Astrocyte (in vitro differentiated cells and primary cell): ENCODE data around the gene NPTXR. TPM values are rescaled to one million over a fixed set of nuclear protein-coding genes. Genes with fewer than 3 reads are reported as not detected.

Source experiments
- DNase-seq: peaks from one replicate; pipeline ENCODE4 v3.0.0-alpha.2; 2010; ENCODE audit warnings: low read depth
- FAIRE-seq: peaks from 2 replicates; lab custom pipeline; 2011; peaks lifted over from hg19 to GRCh38; lab: Jason Lieb, UNC
- H2AFZ ChIP-seq: 2 replicates; pipeline ENCODE4 v1.6.0; 2012; ENCODE audit warnings: low read depth, low read length, inconsistent platforms
- H3K27ac ChIP-seq: 2 replicates; pipeline ENCODE4 v1.5.1; 2011; ENCODE audit warnings: low read depth, low read length, inconsistent platforms
- H3K27me3 ChIP-seq: 2 replicates; pipeline ENCODE4 v1.6.0; 2011; ENCODE audit warnings: low read length, inconsistent platforms; ENCODE audit not compliant: insufficient read depth
- H3K36me3 ChIP-seq: 2 replicates; pipeline ENCODE4 v1.5.1; 2011; ENCODE audit warnings: low read length, inconsistent platforms; ENCODE audit not compliant: insufficient read depth
- H3K4me1 ChIP-seq: 2 replicates; pipeline ENCODE4 v1.5.1; 2011; ENCODE audit warnings: low read length, inconsistent platforms; ENCODE audit not compliant: insufficient read depth
- H3K4me2 ChIP-seq: 2 replicates; pipeline ENCODE4 v1.6.0; 2012; ENCODE audit warnings: low read length, inconsistent platforms
- H3K4me3 ChIP-seq: 2 replicates; pipeline ENCODE4 v1.5.1; 2011; ENCODE audit warnings: low read depth, mild to moderate bottlenecking, low read length, inconsistent platforms; ENCODE audit not compliant: insufficient read depth
- H3K79me2 ChIP-seq: 2 replicates; pipeline ENCODE4 v1.6.0; 2012; ENCODE audit warnings: mild to moderate bottlenecking, low read length, inconsistent platforms; ENCODE audit not compliant: insufficient read depth
- H3K9ac ChIP-seq: 2 replicates; pipeline ENCODE4 v1.6.0; 2012; ENCODE audit warnings: mild to moderate bottlenecking, low read length, inconsistent platforms
- H3K9me3 ChIP-seq: 2 replicates; pipeline ENCODE4 v1.5.1; 2012; ENCODE audit warnings: low read depth, mild to moderate bottlenecking, low read length, inconsistent platforms; ENCODE audit not compliant: insufficient read depth
- H4K20me1 ChIP-seq: 2 replicates; pipeline ENCODE4 v1.6.0; 2012; ENCODE audit warnings: low read length, inconsistent platforms; ENCODE audit not compliant: insufficient read depth
- H3K27ac Mint-ChIP-seq: one replicate; pipeline ENCODE4 v1.8.0; 2021; ENCODE audit warnings: mild to moderate bottlenecking, mixed read lengths; ENCODE audit not compliant: unreplicated experiment
- H3K27me3 Mint-ChIP-seq: one replicate; pipeline ENCODE4 v1.8.0; 2021; ENCODE audit warnings: low read depth, mixed read lengths; ENCODE audit not compliant: unreplicated experiment
- H3K36me3 Mint-ChIP-seq: one replicate; pipeline ENCODE4 v1.8.0; 2021; ENCODE audit warnings: low read depth, mixed read lengths; ENCODE audit not compliant: unreplicated experiment
- H3K4me1 Mint-ChIP-seq: one replicate; pipeline ENCODE4 v1.8.0; 2021; ENCODE audit warnings: low read depth, mixed read lengths; ENCODE audit not compliant: unreplicated experiment
- H3K4me3 Mint-ChIP-seq: one replicate; pipeline ENCODE4 v1.8.0; 2021; ENCODE audit warnings: mild to moderate bottlenecking, moderate library complexity, mixed read lengths; ENCODE audit not compliant: unreplicated experiment
- H3K9me3 Mint-ChIP-seq: one replicate; pipeline ENCODE4 v1.8.0; 2021; ENCODE audit warnings: mild to moderate bottlenecking, mixed read lengths; ENCODE audit not compliant: unreplicated experiment
- CTCF ChIP-seq: IDR thresholded peaks from 2 replicates; pipeline ENCODE4 v1.5.1; 2011; ENCODE audit warnings: low read depth, mild to moderate bottlenecking, inconsistent platforms, low read length, moderate library complexity; ENCODE audit not compliant: insufficient read depth
- EZH2 ChIP-seq: IDR thresholded peaks from 2 replicates; pipeline ENCODE4 v1.6.1; 2012; ENCODE audit warnings: mild to moderate bottlenecking, low read length, inconsistent platforms; ENCODE audit not compliant: insufficient read depth
- total RNA-seq: library from RNA; stranded (reverse); gene quantifications from 2 replicates; pipeline ENCODE4 v1.2.1, GENCODE V29; 2021

NPTXR gene
- total RNA-seq, 1 donor from 2014 or later, result 5.4 TPM

- no peaks in the 10 kb centered on the region for H3K79me2 ChIP-seq
- H3K9ac ChIP-seq, result no peak overlapping the region
- Mint-ChIP-seq H3K9me3 (no peaks in the 10 kb centered on the region), H3K27ac (no peak overlapping the region), H3K36me3 (peaks cover 6% of the 10 kb centered on the region), H3K27me3 (peaks cover 30% of the 10 kb centered on the region), H3K4me1 (peaks cover 5% of the 10 kb centered on the region), H3K4me3 (no peak overlapping the region)
- no peak overlapping the region for H3K4me2 ChIP-seq
- DNase-seq (no peak), FAIRE-seq (no peak)
- peaks cover 13% of the 10 kb centered on the region for H3K4me1 ChIP-seq
- no peak overlapping the region for H3K27ac ChIP-seq
- H2AFZ ChIP-seq, result no peak overlapping the region
- TF ChIP-seq CTCF (no peak), EZH2 (no peak)
- no peaks in the 10 kb centered on the region for H4K20me1 ChIP-seq
- no peaks in the 10 kb centered on the region for H3K27me3 ChIP-seq
- no peak overlapping the region for H3K4me3 ChIP-seq
- no peaks in the 10 kb centered on the region for H3K36me3 ChIP-seq
- no peaks in the 10 kb centered on the region for H3K9me3 ChIP-seq
These were observed 11.5 kb downstream of the NPTXR start for GRCh38 chr22:38832005-38832978.

DNA sequence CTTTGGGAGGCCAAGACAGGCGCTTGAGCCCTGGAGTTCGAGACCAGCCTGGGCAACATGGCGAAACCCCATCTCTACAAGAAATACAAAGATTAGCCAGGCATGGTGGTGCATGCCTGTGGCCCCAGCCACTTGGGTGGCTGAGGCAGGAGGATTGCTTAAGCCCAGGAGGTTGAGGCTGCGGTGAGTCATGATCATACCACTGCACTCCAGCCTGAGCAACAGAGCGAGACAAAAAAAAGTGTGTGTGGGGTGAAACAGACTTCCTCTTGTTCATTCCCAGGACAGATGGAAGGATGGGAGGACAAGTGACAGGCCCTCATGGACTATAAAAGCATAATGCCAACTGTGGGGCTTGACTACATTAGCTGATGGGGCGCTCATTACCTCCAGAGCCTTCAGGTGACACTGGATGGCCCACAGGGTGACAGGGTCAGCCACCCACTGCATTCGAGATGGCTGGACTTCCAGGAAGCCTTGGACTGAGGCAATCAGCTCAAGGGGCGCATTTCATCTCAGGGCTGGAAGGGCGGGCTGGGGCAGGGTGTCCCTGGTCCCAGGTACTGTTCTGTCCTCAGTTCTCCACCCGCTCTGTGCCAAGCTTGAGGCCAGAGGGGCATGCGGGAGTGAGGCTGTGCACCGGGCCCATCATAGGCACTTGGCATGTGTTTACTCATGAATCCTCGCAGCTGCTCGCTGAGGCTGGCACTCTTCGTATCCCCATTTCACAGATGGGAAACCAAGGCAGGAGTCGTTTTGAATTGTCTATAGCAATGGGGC is 12.5 kb downstream of the NPTXR start:
- Mint-ChIP-seq H3K36me3 (peaks cover 7% of the 10 kb centered on the region), H3K27ac (no peak overlapping the region), H3K9me3 (no peaks in the 10 kb centered on the region), H3K27me3 (peaks cover 27% of the 10 kb centered on the region), H3K4me3 (no peak overlapping the region), H3K4me1 (peaks cover 5% of the 10 kb centered on the region)
- H3K4me1 ChIP-seq, result peaks cover 11% of the 10 kb centered on the region
- DNase-seq (peak; percentile 61), FAIRE-seq (no peak)
- H3K9ac ChIP-seq, result no peak overlapping the region
- no peak overlapping the region for H3K27ac ChIP-seq
- TF ChIP-seq CTCF (no peak), EZH2 (no peak)
- H3K4me3 ChIP-seq, result no peak overlapping the region
- no peaks in the 10 kb centered on the region for H4K20me1 ChIP-seq
- no peaks in the 10 kb centered on the region for H3K79me2 ChIP-seq
- no peaks in the 10 kb centered on the region for H3K9me3 ChIP-seq
- H3K27me3 ChIP-seq, result no peaks in the 10 kb centered on the region
- H3K4me2 ChIP-seq, result no peak overlapping the region
- H3K36me3 ChIP-seq, result no peaks in the 10 kb centered on the region
- H2AFZ ChIP-seq, result no peak overlapping the region
